ENCODE results near the gene SP3. TPM values are rescaled to one million over a fixed set of nuclear protein-coding genes. Genes with fewer than 3 reads are reported as not detected.
A peak's percentile ranks its signal among the peaks of the same experiment; 100 is the strongest.

SP3 gene
- total RNA-seq, 1 donor from 2014 or later: 119 TPM

GRCh38 chr2:174012347-174013314 lies 47.5 kb upstream of the SP3 start:
- DNase-seq (ENCODE audit: extremely low spot score in 2 of 2): peak in 1 of 2 donors; percentile 91
- Histone ChIP-seq H3K36me3 (no peaks in the 10 kb centered on the region), H3K9me3 (no peaks in the 10 kb centered on the region), H3K4me1 (peaks cover 50% of the 10 kb centered on the region), H3K27me3 (no peaks in the 10 kb centered on the region), H3K27ac (peak overlapping the region; percentile 93), H3K4me3 (peak overlapping the region; percentile 45 to 56)
- intact Hi-C loops (cut with DNase I): loop anchor here (10.0 kb wide), 1 partner anchor 48 kb away; the partner anchor contains the start of gene SP3
- TF ChIP-seq POLR2AphosphoS5 (IDR thresholded peaks at IDR 0.05; ENCODE audit: insufficient read depth in 1 of 2, low read depth in 1 of 2): peak; percentile 19 to 83
- peak in 1 of 2 donors; percentile 13 for TF ChIP-seq POLR2A (IDR thresholded peaks at IDR 0.05)
- TF ChIP-seq CTCF (IDR thresholded peaks at IDR 0.05): no peak

- Histone ChIP-seq H3K4me3 (peak overlapping the region; percentile 45 to 56), H3K27ac (peak overlapping the region; percentile 93)
- intact Hi-C loops (cut with DNase I): loop anchor here (10.0 kb wide), 1 partner anchor 47 kb away; the partner anchor contains the start of gene SP3
Observed at GRCh38 chr2:174011796-174012195, 46.6 kb upstream of the SP3 start.

GRCh38 chr2:174011173-174011572 lies 46.0 kb upstream of the SP3 start:
- Histone ChIP-seq H3K4me3 (no peak overlapping the region), H3K36me3 (no peaks in the 10 kb centered on the region), H3K27me3 (no peaks in the 10 kb centered on the region), H3K27ac (peak overlapping the region; percentile 93), H3K4me1 (peaks cover 50% of the 10 kb centered on the region), H3K9me3 (no peaks in the 10 kb centered on the region)
- intact Hi-C loops (cut with DNase I): loop anchor here (10.0 kb wide), 1 partner anchor 46 kb away; the partner anchor contains the start of gene SP3
- TF ChIP-seq POLR2A (IDR thresholded peaks at IDR 0.05) (no peak), POLR2AphosphoS5 (IDR thresholded peaks at IDR 0.05; ENCODE audit: insufficient read depth in 1 of 2, low read depth in 1 of 2) (no peak), CTCF (IDR thresholded peaks at IDR 0.05) (no peak)
- DNase-seq (ENCODE audit: extremely low spot score in 2 of 2): no peak

More at GRCh38 chr2:174011796-174012195, 46.6 kb upstream of the SP3 start:
- no peak for TF ChIP-seq POLR2AphosphoS5 (IDR thresholded peaks at IDR 0.05; ENCODE audit: insufficient read depth in 1 of 2, low read depth in 1 of 2)
- TF ChIP-seq POLR2A (IDR thresholded peaks at IDR 0.05): no peak
- TF ChIP-seq CTCF (IDR thresholded peaks at IDR 0.05): no peak
- Histone ChIP-seq H3K27me3 (no peaks in the 10 kb centered on the region), H3K9me3 (no peaks in the 10 kb centered on the region), H3K4me1 (peaks cover 50% of the 10 kb centered on the region), H3K36me3 (no peaks in the 10 kb centered on the region)
- no peak for DNase-seq (ENCODE audit: extremely low spot score in 2 of 2)

GRCh38 chr2:174009488-174010223 lies 44.5 kb upstream of the SP3 start:
- Histone ChIP-seq H3K36me3 (no peaks in the 10 kb centered on the region), H3K4me1 (peaks cover 52% of the 10 kb centered on the region), H3K27me3 (no peaks in the 10 kb centered on the region), H3K9me3 (no peaks in the 10 kb centered on the region), H3K27ac (no peak overlapping the region), H3K4me3 (no peak overlapping the region)
- no peak for DNase-seq (ENCODE audit: extremely low spot score in 2 of 2)
- TF ChIP-seq POLR2AphosphoS5 (IDR thresholded peaks at IDR 0.05; ENCODE audit: insufficient read depth in 1 of 2, low read depth in 1 of 2) (no peak), POLR2A (IDR thresholded peaks at IDR 0.05) (no peak), CTCF (IDR thresholded peaks at IDR 0.05) (no peak)
- intact Hi-C loops (cut with DNase I): loop anchor here (10.0 kb wide), 1 partner anchor 45 kb away; the partner anchor contains the start of gene SP3
